K562 (cell line): ENCODE measurements around the gene GREB1. TPM values are rescaled to one million over a fixed set of nuclear protein-coding genes. Genes with fewer than 3 reads are reported as not detected.

Source experiments
- ATAC-seq: fragments of 200-7000 bp; cut with Tn5 transposase; 3 replicates; pipeline ENCODE4 v1.9.1; 2020; ENCODE audit warnings: moderate library complexity
- BruUV-seq: library from RNA; stranded (reverse); fragments of 400-500 nt; replicated peaks from 2 replicates; lab custom pipeline; 2021; lab: Mats Ljungman, UMichigan
- CTCF ChIA-PET: fragments of 300-600 bp; formaldehyde crosslinking; extraction: SDS; loops from one replicate; lab custom pipeline; 2021; ENCODE audit warnings: low intra/inter-chr PET ratio; lab: Yijun Ruan, JAX
- POLR2A ChIA-PET: fragments of 300-600, 350-650 bp; sonication (Branson Sonifier 250); formaldehyde crosslinking; extraction: SDS; loops from one replicate; lab custom pipeline; 2021; ENCODE audit warnings: antibody characterized with exemption, inconsistent platforms; lab: Yijun Ruan, JAX
- DNase-seq, 4 experiments: peaks; one replicate each; pipeline versions ENCODE4 v3.0.0 to v3.0.0-alpha.2; 2011 to 2018; ENCODE audit warnings: low spot score in 3 of 4, mixed read lengths in 3 of 4; ENCODE audit errors: extremely low read depth in 1 of 4
- FAIRE-seq: peaks from 2 replicates; lab custom pipeline; 2011; peaks lifted over from hg19 to GRCh38; lab: Jason Lieb, UNC
- H2AFZ ChIP-seq: 2 replicates; pipeline ENCODE4 v1.6.0; 2011; ENCODE audit warnings: low read depth, low read length, control low read depth, inconsistent platforms
- H3K27ac ChIP-seq: fragments of 200-600 bp; 3 replicates; pipeline ENCODE4 v1.8.0; 2011; ENCODE audit warnings: low read depth, mild to moderate bottlenecking, control low read depth, inconsistent platforms, low read length, moderate library complexity, mixed read lengths; ENCODE audit errors: extremely low read depth
- H3K27me3 ChIP-seq, 2 experiments: fragments of 300-600 bp in 1 of 2; 2 replicates in 1 of 2; 3 replicates in 1 of 2; pipeline versions ENCODE4 v1.6.0 to v1.8.0; 2011; ENCODE audit warnings: inconsistent platforms in 2 of 2, low read length in 2 of 2, mild to moderate bottlenecking in 1 of 2, mixed read lengths in 1 of 2, moderate library complexity in 1 of 2; ENCODE audit not compliant: control insufficient read depth in 2 of 2, insufficient read depth in 2 of 2
- H3K36me3 ChIP-seq: fragments of 300-600 bp; 3 replicates; pipeline ENCODE4 v1.8.0; 2011; ENCODE audit warnings: mild to moderate bottlenecking, low read length, inconsistent platforms; ENCODE audit not compliant: control insufficient read depth, insufficient read depth
- H3K4me1 ChIP-seq, 2 experiments: fragments of 200-600 bp in 1 of 2; replicated peaks in 1 of 2; 2 replicates in 1 of 2; 3 replicates in 1 of 2; pipeline versions ENCODE4 v1.5.1 to v1.8.0; 2011; ENCODE audit warnings: inconsistent platforms in 2 of 2, low read length in 2 of 2, mild to moderate bottlenecking in 1 of 2, mixed read lengths in 1 of 2, moderate library complexity in 1 of 2; ENCODE audit not compliant: control insufficient read depth in 2 of 2, insufficient read depth in 2 of 2
- H3K4me2 ChIP-seq: 2 replicates; pipeline ENCODE4 v1.6.1; 2011; ENCODE audit warnings: low read length, control low read depth, inconsistent platforms, mixed read lengths; ENCODE audit not compliant: insufficient read depth
- H3K4me3 ChIP-seq: fragments of 200-600 bp; sonication (generic), shearing (Covaris generic); 2 replicates; pipeline ENCODE4 v1.5.1; 2016; ENCODE audit warnings: control low read depth, inconsistent platforms
- H3K79me2 ChIP-seq: fragments of 200-600 bp; 3 replicates; pipeline ENCODE4 v1.8.0; 2011; ENCODE audit warnings: low read length, inconsistent platforms; ENCODE audit not compliant: control insufficient read depth, insufficient read depth
- H3K9ac ChIP-seq, 2 experiments: 2 replicates each; pipeline versions ENCODE4 v1.6.0 to v1.6.1; 2011; ENCODE audit warnings: low read depth in 2 of 2, low read length in 2 of 2, control low read depth in 1 of 2, inconsistent platforms in 1 of 2, mild to moderate bottlenecking in 1 of 2, mixed read lengths in 1 of 2; ENCODE audit not compliant: insufficient read depth in 1 of 2
- H3K9me1 ChIP-seq: one replicate; pipeline ENCODE4 v1.6.0; 2011; ENCODE audit warnings: inconsistent platforms, mild to moderate bottlenecking, low read length, moderate library complexity; ENCODE audit not compliant: control insufficient read depth, insufficient read depth
- H3K9me3 ChIP-seq: replicated peaks from 2 replicates; pipeline ENCODE4 v1.5.1; 2011; ENCODE audit warnings: low read depth, low read length, inconsistent platforms; ENCODE audit not compliant: control insufficient read depth, insufficient read depth
- H4K20me1 ChIP-seq: replicated peaks from 2 replicates; pipeline ENCODE4 v1.6.1; 2011; ENCODE audit warnings: low read length, inconsistent platforms, mixed read lengths; ENCODE audit not compliant: control insufficient read depth, insufficient read depth
- ATF1 ChIP-seq, 2 experiments: fragments of 450-650 bp in 1 of 2; IDR thresholded peaks; 2 replicates each; pipeline ENCODE4 v1.6.1; 2016; ENCODE audit warnings: missing compliant biosample characterization in 1 of 2, missing genetic modification characterization in 1 of 2
- CEBPG ChIP-seq, 3 experiments: fragments of 200-800 bp in 1 of 3; sonication (Bioruptor generic) in 1 of 3; sonication (generic) in 1 of 3; formaldehyde crosslinking in 1 of 3; IDR thresholded peaks in 2 of 3; conservative IDR thresholded peaks in 1 of 3; 2 replicates each; pipeline versions ENCODE4 v1.6.1 to v1.8.0; 2016 to 2022; ENCODE audit warnings: missing compliant biosample characterization in 2 of 3, missing genetic modification characterization in 2 of 3, mild to moderate bottlenecking in 1 of 3, missing genetic modification reagents in 1 of 3
- CHD2 ChIP-seq: IDR thresholded peaks from 2 replicates; pipeline ENCODE4 v1.6.1; 2011; ENCODE audit warnings: low read depth, low read length
- ELF4 ChIP-seq: fragments of 450-650 bp; formaldehyde crosslinking; IDR thresholded peaks from 2 replicates; pipeline ENCODE4 v1.4.0; 2022; ENCODE audit warnings: missing genetic modification characterization
- FOXP1 ChIP-seq: sonication (generic); formaldehyde crosslinking; IDR thresholded peaks from 2 replicates; pipeline ENCODE4 v1.8.0; 2022; ENCODE audit warnings: mild to moderate bottlenecking, missing genetic modification reagents
- LCOR ChIP-seq: sonication (generic); formaldehyde crosslinking; IDR thresholded peaks from 2 replicates; pipeline ENCODE4 v1.8.0; 2022; ENCODE audit warnings: mild to moderate bottlenecking, missing genetic modification reagents
- NCOA1 ChIP-seq: fragments of 450-650 bp; IDR thresholded peaks from 2 replicates; pipeline ENCODE4 v1.6.1; 2016; ENCODE audit warnings: low read depth
- SETDB1 ChIP-seq: IDR thresholded peaks from one replicate; pipeline ENCODE4 v1.6.1; 2012; ENCODE audit warnings: low read length, control low read depth, inconsistent platforms
- SIRT6 ChIP-seq: IDR thresholded peaks from one replicate; pipeline ENCODE4 v1.6.1; 2012; ENCODE audit warnings: low read depth, mild to moderate bottlenecking, control low read depth, inconsistent platforms, low read length, moderate library complexity
- ZKSCAN1 ChIP-seq: fragments of 150-350 bp; IDR thresholded peaks from 2 replicates; pipeline ENCODE4 v1.6.1; 2016; ENCODE audit warnings: low read depth, low read length
- ZZZ3 ChIP-seq: fragments of 450-650 bp; IDR thresholded peaks from 2 replicates; pipeline ENCODE4 v1.6.1; 2016; ENCODE audit warnings: antibody characterized with exemption, mild to moderate bottlenecking, moderate library complexity
- WGBS: fragments of 100-300 bp; shearing (Covaris generic); methylation state at CpG from one replicate; pipeline ENCODE4 v1.1.6; 2016; ENCODE audit warnings: low coverage, mixed read lengths; ENCODE audit not compliant: insufficient coverage; ENCODE audit errors: missing lambda C conversion rate; 5-methylcytosine and 5-hydroxymethylcytosine counted together
- in situ Hi-C: fragments of 300-500 bp; cut with MboI; formaldehyde crosslinking; loops from 4 replicates; pipeline ENCODE4 v1.15.0; 2018; ENCODE audit warnings: inconsistent platforms, mixed read lengths
- intact Hi-C: fragments of 100-400 bp; cut with micrococcal nuclease; formaldehyde crosslinking; loops from 2 replicates; pipeline ENCODE4 v1.14.2; 2022
- polyA plus RNA-seq, 8 experiments: library from polyadenylated mRNA; depleted of rRNA in 4 of 8; stranded (reverse) in 5 of 8; unstranded in 3 of 8; fragments of >200 nt; fragmentation: Nextera tagmentation in 2 of 8; fragmentation: Illumina TruSeq in 1 of 8; extraction: Ambion mirVana in 2 of 8; extraction: Trizol in 1 of 8; gene quantifications; 2 replicates each; pipeline versions ENCODE4 v1.2.1 to v1.2.3, GENCODE V29; 2011 to 2014; ENCODE audit warnings: inconsistent platforms in 1 of 8, missing spikeins in 1 of 8
- total RNA-seq, 7 experiments: library from RNA; depleted of rRNA in 6 of 7; stranded (reverse); fragments of >200 nt in 6 of 7; fragmentation: Illumina TruSeq in 2 of 7; extraction: Trizol in 2 of 7; gene quantifications; 2 replicates each; pipeline versions ENCODE4 v1.2.1 to v1.2.3, GENCODE V29; 2011 to 2021; ENCODE audit warnings: low replicate concordance in 1 of 7
- TF ChIP-seq, protein P1 (sequence below): fragments of 450-650 bp; IDR thresholded peaks from 2 replicates; pipeline ENCODE4 v1.7.0; 2016; ENCODE audit warnings: borderline replicate concordance
- TF ChIP-seq, protein P2 (sequence below): fragments of 450-650 bp; IDR thresholded peaks from one replicate; pipeline ENCODE4 v1.6.1; 2018; ENCODE audit warnings: mild to moderate bottlenecking, moderate library complexity; ENCODE audit not compliant: partially characterized antibody
- TF ChIP-seq, protein P3 (sequence below): fragments of 250-450 bp; sonication (Bioruptor Pico); IDR thresholded peaks from 2 replicates; pipeline ENCODE4 v1.5.0; 2021

Gene GREB1
- total and polyA plus RNA-seq, 9 of the 15 experiments (the other 6 are each of a cell fraction or from before 2014, with no cell fraction given): 0.04 to 0.86 (median 0.10) TPM; not detected in 1

DNA sequence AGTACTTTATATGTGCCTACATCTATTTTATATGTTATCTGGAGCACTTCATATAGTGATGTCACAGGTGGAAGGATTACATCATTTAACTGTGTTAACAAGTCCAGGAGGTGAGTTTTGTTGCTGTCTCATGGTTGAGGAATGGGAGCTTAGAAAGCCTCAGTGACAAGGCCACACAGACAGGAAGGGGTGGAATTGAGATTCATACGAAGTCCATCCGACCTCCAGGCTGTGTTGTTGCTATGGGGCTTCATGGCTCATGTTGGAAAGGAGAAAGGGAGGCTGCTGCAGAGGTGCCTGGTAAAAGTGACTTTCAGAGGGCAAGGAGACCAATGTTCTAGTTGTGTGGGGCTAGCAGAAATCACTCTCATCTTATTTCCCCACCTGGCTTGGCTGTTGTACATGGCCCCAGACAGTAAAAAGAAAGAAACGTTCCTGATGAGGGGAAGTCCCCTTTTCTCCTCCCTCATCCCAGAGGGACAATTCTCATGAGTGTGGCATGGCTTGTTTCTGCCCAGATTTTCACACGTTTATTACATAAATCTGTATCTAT lies 31.0 kb upstream of the GREB1 start:
- DNase-seq (no peak), FAIRE-seq (no peak), ATAC-seq (peak; percentile 67)
- H3K4me2 ChIP-seq: no peak overlapping the region
- H3K9ac ChIP-seq: no peak overlapping the region
- H3K79me2 ChIP-seq: no peaks in the 10 kb centered on the region
- POLR2A ChIA-PET: interaction anchor here (0.6 kb wide), 1 partner anchor 703 kb away, joined by 3 read pairs; no protein-coding TSS in a partner anchor
- intact Hi-C loops (no loop called here), in situ Hi-C loops (no loop called here)
- no peak overlapping the region for H3K27ac ChIP-seq
- H3K27me3 ChIP-seq: peaks cover 7 to 24% of the 10 kb centered on the region in 2 experiments; a peak in 3 of 5 replicates
- H4K20me1 ChIP-seq: no peaks in the 10 kb centered on the region
- no peak overlapping the region for H3K4me3 ChIP-seq
- no peaks in the 10 kb centered on the region for H3K9me1 ChIP-seq
- no peaks in the 10 kb centered on the region for H3K9me3 ChIP-seq
- CTCF ChIA-PET: no interaction called here
- no peak overlapping the region for H2AFZ ChIP-seq
- BruUV-seq: no TSS peak
- H3K4me1 ChIP-seq: peaks cover 4% of the 10 kb centered on the region in 2 experiments; a peak in 2 of 5 replicates
- WGBS: 8% methylated on average over 3 of the region's 4 CpGs
- H3K36me3 ChIP-seq: no peaks in the 10 kb centered on the region
- TF ChIP-seq, protein P1, sequence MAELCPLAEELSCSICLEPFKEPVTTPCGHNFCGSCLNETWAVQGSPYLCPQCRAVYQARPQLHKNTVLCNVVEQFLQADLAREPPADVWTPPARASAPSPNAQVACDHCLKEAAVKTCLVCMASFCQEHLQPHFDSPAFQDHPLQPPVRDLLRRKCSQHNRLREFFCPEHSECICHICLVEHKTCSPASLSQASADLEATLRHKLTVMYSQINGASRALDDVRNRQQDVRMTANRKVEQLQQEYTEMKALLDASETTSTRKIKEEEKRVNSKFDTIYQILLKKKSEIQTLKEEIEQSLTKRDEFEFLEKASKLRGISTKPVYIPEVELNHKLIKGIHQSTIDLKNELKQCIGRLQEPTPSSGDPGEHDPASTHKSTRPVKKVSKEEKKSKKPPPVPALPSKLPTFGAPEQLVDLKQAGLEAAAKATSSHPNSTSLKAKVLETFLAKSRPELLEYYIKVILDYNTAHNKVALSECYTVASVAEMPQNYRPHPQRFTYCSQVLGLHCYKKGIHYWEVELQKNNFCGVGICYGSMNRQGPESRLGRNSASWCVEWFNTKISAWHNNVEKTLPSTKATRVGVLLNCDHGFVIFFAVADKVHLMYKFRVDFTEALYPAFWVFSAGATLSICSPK: no peak
- TF ChIP-seq, protein P2, sequence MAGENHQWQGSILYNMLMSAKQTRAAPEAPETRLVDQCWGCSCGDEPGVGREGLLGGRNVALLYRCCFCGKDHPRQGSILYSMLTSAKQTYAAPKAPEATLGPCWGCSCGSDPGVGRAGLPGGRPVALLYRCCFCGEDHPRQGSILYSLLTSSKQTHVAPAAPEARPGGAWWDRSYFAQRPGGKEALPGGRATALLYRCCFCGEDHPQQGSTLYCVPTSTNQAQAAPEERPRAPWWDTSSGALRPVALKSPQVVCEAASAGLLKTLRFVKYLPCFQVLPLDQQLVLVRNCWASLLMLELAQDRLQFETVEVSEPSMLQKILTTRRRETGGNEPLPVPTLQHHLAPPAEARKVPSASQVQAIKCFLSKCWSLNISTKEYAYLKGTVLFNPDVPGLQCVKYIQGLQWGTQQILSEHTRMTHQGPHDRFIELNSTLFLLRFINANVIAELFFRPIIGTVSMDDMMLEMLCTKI: no peak
- TF ChIP-seq NCOA1: no peak
- TF ChIP-seq, protein P3, sequence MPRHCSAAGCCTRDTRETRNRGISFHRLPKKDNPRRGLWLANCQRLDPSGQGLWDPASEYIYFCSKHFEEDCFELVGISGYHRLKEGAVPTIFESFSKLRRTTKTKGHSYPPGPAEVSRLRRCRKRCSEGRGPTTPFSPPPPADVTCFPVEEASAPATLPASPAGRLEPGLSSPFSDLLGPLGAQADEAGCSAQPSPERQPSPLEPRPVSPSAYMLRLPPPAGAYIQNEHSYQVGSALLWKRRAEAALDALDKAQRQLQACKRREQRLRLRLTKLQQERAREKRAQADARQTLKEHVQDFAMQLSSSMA (CRISPR knock-in tag): no peak
- no peak for TF ChIP-seq CEBPG (CRISPR knock-in tag; IDR thresholded peaks at IDR 0.05)
- TF ChIP-seq CEBPG (tag; conservative IDR thresholded peaks at IDR 0.05 in 1 of 2, IDR thresholded peaks at IDR 0.05 in 1 of 2): peak; percentile 43 to 66; a peak in 2 of 4 replicates
- no peak for TF ChIP-seq ATF1 (CRISPR knock-in tag; IDR thresholded peaks at IDR 0.05)
- peak; percentile 47 for TF ChIP-seq ATF1 (tag; IDR thresholded peaks at IDR 0.05)
- no peak for TF ChIP-seq ELF4
- TF ChIP-seq ZZZ3: no peak
- no peak for TF ChIP-seq FOXP1 (CRISPR knock-in tag)
- no peak for TF ChIP-seq LCOR (CRISPR knock-in tag)
- no peak for TF ChIP-seq ZKSCAN1
- TF ChIP-seq SETDB1: no peak
- TF ChIP-seq SIRT6: no peak
- no peak for TF ChIP-seq CHD2
